ENCODE data around the gene NMB. TPM values are rescaled to one million over a fixed set of nuclear protein-coding genes. Genes with fewer than 3 reads are reported as not detected.

The NMB gene
- total RNA-seq, 4 donors from 2014 or later: 28.6 to 72.3 (median 43.0) TPM

GRCh38 chr15:84666373-84666772 is 8.4 kb upstream of the NMB start:
- no peak for TF ChIP-seq CTCF (IDR thresholded peaks at IDR 0.05; ENCODE audit: low read depth)

- TF ChIP-seq CTCF (IDR thresholded peaks at IDR 0.05; ENCODE audit: low read depth): no peak
These were observed 3.0 kb upstream of the NMB start for GRCh38 chr15:84661001-84661400.

- TF ChIP-seq CTCF (IDR thresholded peaks at IDR 0.05; ENCODE audit: low read depth): no peak
These were observed 2.1 kb upstream of the NMB start for GRCh38 chr15:84659904-84660781.

GRCh38 chr15:84658788-84659411 is 901 bp upstream of the NMB start:
- no peak for TF ChIP-seq CTCF (IDR thresholded peaks at IDR 0.05; ENCODE audit: low read depth)

- no peak for TF ChIP-seq CTCF (IDR thresholded peaks at IDR 0.05; ENCODE audit: low read depth)
These were observed 285 bp downstream of the NMB start for GRCh38 chr15:84657748-84658079.

GRCh38 chr15:84656972-84657371 is 1.0 kb downstream of the NMB start:
- TF ChIP-seq CTCF (IDR thresholded peaks at IDR 0.05; ENCODE audit: low read depth): no peak

GRCh38 chr15:84654689-84655453 is 3.1 kb downstream of the NMB start:
- no peak for TF ChIP-seq CTCF (IDR thresholded peaks at IDR 0.05; ENCODE audit: low read depth)
